ENCODE data around the gene LEF1.
"Not testable (repeated sequence)": the region's sequence is repeated elsewhere in the genome, so short reads cannot be mapped to it uniquely, and the experiment has no call there.

Gene LEF1

DNA sequence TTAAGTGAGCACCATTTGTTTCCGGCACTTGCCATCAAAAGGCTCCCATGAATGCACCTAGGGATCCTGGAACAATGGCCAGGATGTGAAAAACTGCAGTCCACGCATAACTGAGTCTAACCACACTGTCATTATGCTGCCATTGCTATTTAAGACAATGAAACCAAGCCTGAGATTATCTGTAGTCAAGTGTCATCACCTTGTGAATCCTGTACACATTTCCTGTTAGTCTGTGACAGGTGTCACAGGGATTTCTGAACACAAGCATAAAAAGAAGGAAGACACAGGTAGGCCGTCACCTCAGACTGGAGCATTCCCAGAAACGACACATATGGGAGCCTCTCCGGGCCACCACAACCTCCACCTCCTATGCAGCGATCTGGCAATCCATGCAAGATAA, 112.3 kb downstream of the LEF1 start:
- DNase-seq = no peak

DNA sequence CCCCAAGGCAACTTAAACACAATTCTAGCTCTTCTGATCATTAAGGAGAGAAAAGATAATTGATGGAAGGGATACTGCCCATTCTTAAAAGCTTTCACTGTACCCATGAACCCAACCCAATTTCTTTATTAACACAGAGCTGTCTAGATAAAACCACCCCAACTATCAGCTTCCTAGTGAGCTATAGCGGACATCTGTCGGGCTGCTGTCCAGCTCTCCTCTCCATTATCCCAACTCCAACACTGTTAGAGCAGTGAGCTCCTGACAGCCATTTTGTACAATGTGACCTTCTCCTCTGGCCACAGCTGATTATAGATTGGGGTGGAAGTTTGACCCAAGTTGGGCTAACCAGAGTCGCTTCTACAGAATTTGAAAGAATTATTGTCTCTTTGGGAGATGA, 112.9 kb downstream of the LEF1 start:
- DNase-seq = no peak

DNA sequence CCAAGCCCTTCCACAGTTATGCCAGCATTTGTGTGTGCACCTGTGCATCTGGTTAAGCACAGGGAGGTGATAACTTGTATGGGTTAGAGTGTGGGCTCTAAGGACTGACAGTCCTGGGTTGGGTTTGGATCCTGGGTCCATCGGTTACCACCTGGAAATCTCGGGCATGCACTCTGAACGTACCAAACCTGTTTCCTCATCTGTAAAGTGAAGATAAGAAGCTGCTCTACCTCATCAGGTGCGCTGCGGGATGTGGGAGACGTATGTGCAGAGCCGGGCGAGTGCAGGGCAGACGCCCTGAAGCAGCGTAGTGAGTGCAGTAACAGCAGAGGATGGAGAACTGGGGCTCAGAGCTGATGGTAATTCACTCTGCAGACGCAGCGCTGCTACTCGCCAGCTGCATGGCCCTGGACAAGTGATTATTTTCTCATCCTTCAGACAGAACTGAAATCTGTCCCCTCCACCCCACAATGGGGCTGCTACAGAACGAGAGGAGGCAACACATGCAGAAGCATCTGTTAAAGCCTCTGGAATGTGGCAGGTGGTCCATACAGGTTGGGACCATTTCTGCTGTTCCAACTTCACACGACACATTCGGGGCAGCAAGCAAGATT, 114.6 kb downstream of the LEF1 start:
- no peak for DNase-seq

DNA sequence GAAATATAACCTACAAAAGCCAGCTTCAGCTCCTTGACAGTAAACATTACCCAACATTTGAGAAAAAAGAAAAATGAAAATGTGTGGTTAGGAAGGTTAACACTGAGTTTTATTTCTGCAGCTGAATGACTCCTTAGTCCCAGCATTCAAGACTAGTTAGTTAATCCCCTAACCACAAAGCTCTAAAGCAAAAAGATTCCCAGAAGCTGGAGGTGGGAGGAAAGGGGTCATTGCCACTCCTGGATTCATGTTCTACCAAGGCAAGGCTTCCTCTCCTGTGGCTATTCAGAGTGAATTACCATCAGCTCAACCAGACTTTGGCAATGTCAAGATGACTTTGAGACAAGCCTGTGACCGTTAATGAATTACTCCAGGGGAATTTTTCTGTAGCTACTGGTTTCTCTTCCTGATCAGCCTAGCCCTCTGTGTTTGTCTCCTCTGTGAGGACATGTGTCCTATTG, 115.5 kb downstream of the LEF1 start:
- no peak for DNase-seq

DNA sequence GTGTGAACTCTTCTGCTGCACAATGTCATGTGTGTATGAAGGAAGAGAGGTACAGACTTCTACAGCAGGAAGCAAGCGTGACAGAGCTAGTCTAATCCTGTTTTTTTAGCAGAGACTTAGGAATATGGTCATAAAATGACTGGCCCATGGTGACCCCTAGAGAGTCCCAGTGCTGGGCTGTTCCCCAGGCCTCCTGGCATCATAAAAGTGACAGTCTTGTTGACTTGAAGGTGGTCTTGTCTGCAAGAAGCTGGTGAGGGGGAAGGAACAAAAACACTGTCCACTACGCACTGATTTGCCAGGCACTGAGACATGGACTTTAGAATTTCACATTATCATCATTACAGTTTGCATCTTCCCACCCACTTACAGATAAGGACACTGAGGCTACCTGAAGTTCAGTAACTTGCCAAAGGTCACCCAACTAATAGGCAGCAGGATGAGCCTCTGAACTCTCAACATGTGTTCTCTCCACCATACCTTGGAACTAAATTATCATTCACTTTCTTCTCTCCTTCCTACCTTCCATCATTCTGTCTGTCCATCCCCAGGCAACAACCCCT, 116.1 kb downstream of the LEF1 start:
- DNase-seq = no peak

DNA sequence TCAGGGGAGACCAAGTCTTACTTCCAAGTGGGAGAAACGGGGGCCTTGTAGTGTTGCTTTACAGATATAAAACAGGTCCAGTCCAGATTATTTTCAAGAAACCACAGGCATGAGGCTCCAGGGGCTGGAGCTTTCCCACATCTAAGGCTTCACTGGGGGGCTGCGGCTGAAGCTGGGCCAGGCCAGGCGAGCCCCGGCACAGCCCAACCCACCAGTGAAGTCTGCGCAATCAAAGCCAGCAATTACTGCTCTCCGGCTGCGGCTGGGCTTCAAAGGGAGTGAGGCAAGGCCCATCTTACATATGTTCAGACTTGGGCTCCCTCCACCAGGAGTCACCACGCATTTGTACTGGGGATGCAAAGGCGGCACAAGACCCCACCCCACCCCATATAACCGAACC, 117.4 kb downstream of the LEF1 start:
- DNase-seq = no peak

- DNase-seq = not testable (repeated sequence)
Measured at GRCh38 chr4:108050166-108051111, 118.3 kb downstream of the LEF1 start.

DNA sequence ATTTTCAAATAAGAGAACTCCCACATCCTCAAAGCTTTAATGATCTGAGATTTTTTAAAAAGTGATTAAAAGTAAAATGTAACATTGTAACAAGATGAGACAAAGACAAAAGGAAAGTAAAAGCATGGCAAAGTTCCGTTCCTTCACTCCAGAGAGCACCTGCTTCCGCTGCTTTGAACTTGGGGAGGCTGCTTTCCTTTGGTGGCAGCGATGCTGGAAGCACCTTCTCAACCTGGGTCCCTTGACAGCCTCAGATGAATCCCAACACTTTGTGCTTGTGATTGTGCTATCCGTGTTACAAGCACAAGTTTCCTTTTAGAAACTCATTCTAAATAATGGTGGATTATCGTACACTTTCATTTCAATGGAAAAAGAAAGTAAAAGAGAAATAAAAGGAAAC, 119.3 kb downstream of the LEF1 start:
- DNase-seq = no peak

- DNase-seq = no peak
Measured at GRCh38 chr4:108048997-108049396, 119.7 kb downstream of the LEF1 start.

GRCh38 chr4:108048157-108048556, 120.6 kb downstream of the LEF1 start:
- DNase-seq = no peak

GRCh38 chr4:108047199-108047598, 121.5 kb downstream of the LEF1 start:
- peak; percentile 20 for DNase-seq

GRCh38 chr4:108045687-108046024, 123.1 kb downstream of the LEF1 start:
- peak; percentile 9 for DNase-seq

GRCh38 chr4:108044951-108045686, 123.6 kb downstream of the LEF1 start:
- no peak for DNase-seq

DNA sequence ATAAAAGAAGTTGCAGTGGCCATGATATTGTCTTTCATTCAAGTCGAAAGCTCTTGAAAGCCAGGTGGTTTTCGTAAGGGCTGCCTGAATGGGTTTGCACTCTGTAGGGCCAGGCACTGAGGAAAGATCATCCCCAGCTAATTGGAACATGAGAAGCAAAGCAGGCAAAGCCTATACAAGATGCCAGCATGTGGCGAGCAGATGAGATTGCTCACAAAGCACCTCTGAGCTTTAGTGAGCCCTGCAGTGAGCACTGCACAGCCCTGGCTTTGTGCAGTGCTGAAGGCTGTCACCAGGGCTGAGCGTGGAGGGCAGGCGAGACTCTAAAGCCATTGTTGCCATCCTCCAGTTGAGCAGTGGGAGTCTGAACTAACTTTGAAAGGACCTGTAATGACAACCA, 125.2 kb downstream of the LEF1 start:
- peak; percentile 82 for DNase-seq

GRCh38 chr4:108042927-108043326, 125.8 kb downstream of the LEF1 start:
- no peak for DNase-seq

DNA sequence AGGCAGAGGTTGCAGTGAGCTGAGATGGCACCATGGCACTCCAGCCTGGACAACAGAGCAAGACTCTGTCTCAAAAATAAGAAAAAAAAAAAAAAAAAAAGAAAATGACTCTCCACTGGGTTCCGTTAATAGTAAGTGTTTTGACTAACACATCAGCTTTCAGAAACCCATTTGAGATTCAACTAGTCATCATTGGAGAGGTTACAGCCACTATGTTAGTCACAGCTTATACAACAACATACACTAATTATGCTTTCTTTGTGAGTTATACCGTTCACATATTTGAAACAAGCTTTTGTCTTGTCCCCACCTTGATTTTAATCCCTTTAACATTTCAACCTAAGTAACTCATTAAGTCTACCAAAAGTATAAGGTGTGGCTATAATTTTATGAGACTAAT, 130.8 kb downstream of the LEF1 start:
- DNase-seq = no peak

- DNase-seq = no peak
Measured at GRCh38 chr4:108036213-108036612, 132.5 kb downstream of the LEF1 start.

DNA sequence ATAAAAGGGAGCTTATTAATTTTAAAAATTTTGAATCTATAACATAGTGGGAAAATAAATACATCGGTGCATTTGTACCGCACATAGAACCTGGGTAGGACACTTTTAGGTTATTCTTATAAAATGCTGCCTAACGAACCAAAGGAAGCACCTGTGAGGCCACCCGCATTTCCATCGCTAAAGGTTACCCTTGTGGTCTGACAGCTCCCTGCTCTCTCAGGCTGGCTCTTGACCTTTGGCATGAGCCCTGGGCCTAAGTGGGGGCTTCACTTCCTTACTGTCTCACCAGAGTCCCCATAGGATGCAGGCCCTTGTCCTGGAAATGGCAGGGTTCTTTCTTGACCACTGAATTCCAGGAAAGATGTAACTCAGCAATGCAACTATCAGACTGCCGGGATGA, 133.0 kb downstream of the LEF1 start:
- no peak for DNase-seq

DNA sequence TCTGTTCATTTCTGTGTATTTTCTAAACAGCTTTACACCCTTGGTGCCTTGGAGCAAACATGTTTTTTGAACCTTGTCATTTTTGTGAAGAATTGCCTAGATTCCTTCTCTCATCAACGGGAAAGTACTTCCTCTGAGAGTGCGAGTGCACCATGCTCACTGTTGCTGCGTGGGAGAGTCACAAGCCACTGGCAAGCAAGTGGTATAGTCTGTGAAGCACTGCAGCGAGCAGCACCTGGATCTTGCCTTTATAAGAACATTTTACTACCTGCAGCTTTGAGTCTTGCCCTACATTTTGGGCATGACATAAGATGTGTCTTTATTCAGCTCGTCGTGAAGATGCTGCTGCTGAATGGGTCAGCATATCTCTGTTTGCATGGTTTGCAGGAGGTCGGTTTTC, 134.2 kb downstream of the LEF1 start:
- DNase-seq = no peak

GRCh38 chr4:108033348-108033747, 135.4 kb downstream of the LEF1 start:
- no peak for DNase-seq

GRCh38 chr4:108031427-108032083, 137.2 kb downstream of the LEF1 start:
- no peak for DNase-seq

DNA sequence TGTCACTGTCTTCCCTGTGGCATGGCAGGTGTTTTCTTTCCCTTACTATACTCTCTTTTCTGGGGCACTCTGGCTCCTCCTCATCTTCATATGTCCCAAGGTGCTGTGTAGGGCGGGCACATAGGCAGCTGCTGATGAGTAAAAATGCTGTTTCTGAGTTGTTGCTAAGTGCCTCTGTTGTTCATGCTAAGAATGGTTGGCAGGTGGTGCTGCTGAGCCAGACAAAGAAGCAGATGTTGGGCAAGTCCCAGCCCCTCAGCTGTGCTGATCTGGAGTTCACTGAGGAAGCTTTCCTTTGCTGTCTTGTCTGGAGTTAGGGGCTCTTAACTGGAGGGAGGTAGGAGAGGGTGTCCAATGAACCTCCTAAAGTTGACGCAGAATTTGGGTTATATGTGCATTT, 138.4 kb downstream of the LEF1 start:
- DNase-seq = no peak

GRCh38 chr4:108029731-108030130, 139.0 kb downstream of the LEF1 start:
- no peak for DNase-seq

Data from NCI-H1092 treated with DMSO at 0.1 percent for 48 hours (cell line).